ENCODE results near the gene NOTUM.

The NOTUM gene

DNA sequence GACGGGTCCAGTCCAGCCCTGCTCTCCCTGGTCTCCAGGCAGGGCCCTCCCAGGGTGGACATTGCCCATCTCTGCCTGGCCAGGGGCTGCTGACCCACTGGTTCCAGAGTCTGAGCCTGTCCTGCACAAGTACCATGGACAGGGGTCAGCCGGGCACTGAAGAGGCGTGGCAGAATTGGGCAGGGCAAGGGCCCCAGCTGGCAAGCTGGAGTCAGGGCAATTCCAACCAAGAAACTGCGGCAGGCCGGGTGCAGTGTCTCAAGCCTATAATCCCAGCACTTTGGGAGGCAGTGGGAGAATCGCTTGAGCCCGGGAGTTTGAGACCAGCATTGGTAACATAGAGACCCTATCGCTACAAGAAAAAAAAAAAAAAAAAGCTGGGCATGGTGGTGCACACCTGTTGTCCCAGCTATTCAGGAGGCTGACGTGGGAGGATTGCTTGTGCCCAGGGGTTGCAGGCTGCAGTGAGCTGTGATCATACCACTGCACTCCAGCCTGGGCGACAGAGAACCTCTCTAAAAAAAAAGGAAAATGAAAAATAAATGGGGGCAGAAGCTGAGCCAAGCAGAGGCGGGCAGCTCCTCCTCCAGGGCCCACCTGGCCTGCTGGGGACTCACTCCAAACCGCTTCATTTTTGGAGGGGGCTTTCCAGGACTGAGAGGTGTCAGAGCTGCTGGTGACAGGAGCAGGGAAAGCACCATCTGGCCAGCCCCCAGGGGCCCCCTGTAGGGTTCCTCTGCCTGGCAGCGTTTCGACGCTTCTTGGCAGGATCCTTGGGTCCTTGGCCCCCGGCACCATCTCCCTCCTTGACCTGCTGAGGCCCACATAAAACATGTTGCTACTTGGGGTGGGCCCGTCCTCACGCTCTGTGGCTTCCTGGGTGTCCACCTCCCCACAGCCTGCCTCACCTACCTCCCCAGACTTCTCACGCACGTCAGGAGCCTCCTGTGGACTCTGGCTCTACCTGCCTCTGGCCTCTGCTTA is 30.6 kb downstream of the NOTUM start:
- Mint-ChIP-seq H3K36me3 (ENCODE audit: low read depth) (peaks cover 13% of the 10 kb centered on the region), H3K9me3 (no peaks in the 10 kb centered on the region), H3K4me3 (no peak overlapping the region), H3K27me3 (peaks cover 4% of the 10 kb centered on the region), H3K4me1 (ENCODE audit: low read depth) (peaks cover 30% of the 10 kb centered on the region), H3K27ac (no peak overlapping the region)

- no peaks in the 10 kb centered on the region for H3K9me3 Mint-ChIP-seq
- H3K27ac Mint-ChIP-seq, result no peak overlapping the region
- peaks cover 13% of the 10 kb centered on the region for H3K36me3 Mint-ChIP-seq (ENCODE audit: low read depth)
- peaks cover 4% of the 10 kb centered on the region for H3K27me3 Mint-ChIP-seq
- H3K4me3 Mint-ChIP-seq, result peak overlapping the region; percentile 65
- H3K4me1 Mint-ChIP-seq (ENCODE audit: low read depth), result peaks cover 36% of the 10 kb centered on the region
Measured at GRCh38 chr17:81929253-81930141, 31.5 kb downstream of the NOTUM start.

GRCh38 chr17:81928544-81929252 is 32.3 kb downstream of the NOTUM start:
- no peak overlapping the region for H3K27ac Mint-ChIP-seq
- peaks cover 4% of the 10 kb centered on the region for H3K27me3 Mint-ChIP-seq
- H3K4me1 Mint-ChIP-seq (ENCODE audit: low read depth), result peaks cover 38% of the 10 kb centered on the region
- H3K36me3 Mint-ChIP-seq (ENCODE audit: low read depth), result peaks cover 8% of the 10 kb centered on the region
- peak overlapping the region; percentile 78 for H3K4me3 Mint-ChIP-seq
- no peaks in the 10 kb centered on the region for H3K9me3 Mint-ChIP-seq

GRCh38 chr17:81927653-81928543 is 33.1 kb downstream of the NOTUM start, which contains the start of gene MAFG:
TSS of gene MAFG (minus strand) at chr17:81927735. CDS start at chr17:81923185, 4,550 bp downstream.
- Mint-ChIP-seq H3K4me3 (peak within 1 kb of the TSS; percentile 86), H3K27me3 (peaks cover 4% of the 10 kb centered on the region), H3K27ac (peak within 1 kb of the TSS; percentile 79), H3K4me1 (ENCODE audit: low read depth) (peaks cover 37% of the 10 kb centered on the region), H3K36me3 (ENCODE audit: low read depth) (peaks cover 2% of the 10 kb centered on the region), H3K9me3 (no peaks in the 10 kb centered on the region)

DNA sequence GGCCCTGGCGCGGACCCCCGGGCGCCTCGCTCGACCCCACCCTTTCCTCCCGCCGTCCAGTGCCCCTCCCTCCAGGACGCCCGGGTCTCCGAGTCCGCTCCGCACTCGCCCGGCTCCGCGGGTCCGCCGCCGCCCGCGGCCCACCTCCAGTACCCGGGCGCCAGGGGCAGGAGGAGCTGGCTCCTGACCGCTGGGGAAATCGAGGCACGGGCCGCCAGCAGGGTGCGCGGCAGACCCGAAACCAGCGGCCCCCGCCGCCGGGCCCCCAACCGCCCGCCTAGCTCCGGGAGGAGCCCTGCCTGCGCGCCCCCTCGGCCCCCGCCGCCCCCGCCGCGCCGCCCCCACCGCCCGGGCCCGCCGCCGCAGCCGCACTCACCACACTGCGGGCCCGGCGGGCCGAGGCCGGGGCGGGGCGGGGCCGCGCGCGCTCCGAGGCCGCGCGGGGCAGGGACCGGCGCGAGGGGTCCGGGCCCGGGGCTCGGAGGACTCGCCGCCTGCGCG is 33.8 kb downstream of the NOTUM start:
- peaks cover 34% of the 10 kb centered on the region for H3K4me1 Mint-ChIP-seq (ENCODE audit: low read depth)
- no peaks in the 10 kb centered on the region for H3K9me3 Mint-ChIP-seq
- H3K27ac Mint-ChIP-seq, result no peak overlapping the region

GRCh38 chr17:81926451-81927151 is 34.4 kb downstream of the NOTUM start:
- H3K27me3 Mint-ChIP-seq, result peaks cover 4% of the 10 kb centered on the region
- peak overlapping the region; percentile 86 for H3K4me3 Mint-ChIP-seq
- H3K36me3 Mint-ChIP-seq (ENCODE audit: low read depth), result no peaks in the 10 kb centered on the region
- H3K4me1 Mint-ChIP-seq (ENCODE audit: low read depth), result peaks cover 31% of the 10 kb centered on the region
- H3K9me3 Mint-ChIP-seq, result no peaks in the 10 kb centered on the region
- H3K27ac Mint-ChIP-seq, result peak overlapping the region; percentile 79

More for the DNA sequence above, 33.8 kb downstream of the NOTUM start:
- no peaks in the 10 kb centered on the region for H3K36me3 Mint-ChIP-seq (ENCODE audit: low read depth)
- H3K4me3 Mint-ChIP-seq, result peak overlapping the region; percentile 70
- H3K27me3 Mint-ChIP-seq, result peaks cover 4% of the 10 kb centered on the region

GRCh38 chr17:81925860-81926450 is 35.0 kb downstream of the NOTUM start:
- H3K4me1 Mint-ChIP-seq (ENCODE audit: low read depth), result peaks cover 29% of the 10 kb centered on the region
- peaks cover 5% of the 10 kb centered on the region for H3K36me3 Mint-ChIP-seq (ENCODE audit: low read depth)
- no peaks in the 10 kb centered on the region for H3K9me3 Mint-ChIP-seq
- peak overlapping the region; percentile 79 for H3K27ac Mint-ChIP-seq
- peaks cover 4% of the 10 kb centered on the region for H3K27me3 Mint-ChIP-seq
- peak overlapping the region; percentile 86 for H3K4me3 Mint-ChIP-seq

DNA sequence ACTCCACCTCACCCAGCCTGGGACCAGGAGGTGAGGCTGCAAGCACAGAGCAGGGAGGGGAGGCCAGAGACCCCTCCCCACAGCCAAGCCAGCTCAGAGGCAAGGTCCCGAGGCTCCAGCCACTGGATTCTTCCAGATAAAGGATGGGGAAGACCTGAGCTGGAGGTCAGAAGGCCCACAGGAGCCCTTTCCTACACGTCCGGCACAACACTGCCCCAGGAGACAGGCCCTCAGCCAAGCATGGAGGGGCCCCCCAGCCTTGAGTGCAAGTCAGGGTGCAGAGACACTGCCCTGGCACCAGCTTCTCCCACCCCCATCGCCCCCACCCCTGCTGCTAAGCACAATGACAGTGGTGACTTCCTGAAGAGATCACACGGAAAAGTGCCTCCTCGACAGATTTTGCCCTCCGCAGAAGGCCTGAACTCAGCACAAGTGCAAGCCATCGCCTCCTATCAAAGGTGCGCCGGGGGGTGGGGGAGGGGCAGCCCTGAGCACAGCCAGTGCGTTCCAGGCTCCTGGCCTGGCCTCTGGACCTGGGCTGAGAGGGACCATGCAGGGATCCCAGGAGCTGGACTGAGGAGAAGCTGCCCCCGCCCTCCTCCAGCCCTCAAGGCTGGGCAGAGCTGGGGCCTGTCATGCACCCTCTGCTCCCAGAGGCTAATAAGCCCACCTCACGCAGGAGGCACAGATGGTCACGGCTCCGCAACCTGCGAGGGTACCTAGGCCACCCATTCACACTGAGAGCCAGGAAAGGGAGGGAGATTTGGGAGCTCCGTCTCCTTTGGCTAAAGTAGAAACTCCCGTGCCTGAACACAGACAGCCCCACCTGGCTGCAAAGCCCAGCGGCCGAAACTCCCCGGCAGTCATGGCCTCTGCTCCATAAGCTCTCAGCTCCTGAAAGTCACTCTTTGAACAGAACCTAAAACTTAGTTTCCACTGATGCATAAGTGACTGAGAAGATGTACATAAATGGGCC is 36.1 kb downstream of the NOTUM start:
- Mint-ChIP-seq H3K4me1 (ENCODE audit: low read depth) (peaks cover 24% of the 10 kb centered on the region), H3K27me3 (peaks cover 4% of the 10 kb centered on the region), H3K9me3 (no peaks in the 10 kb centered on the region), H3K4me3 (peak overlapping the region; percentile 23), H3K27ac (no peak overlapping the region), H3K36me3 (ENCODE audit: low read depth) (peaks cover 5% of the 10 kb centered on the region)

DNA sequence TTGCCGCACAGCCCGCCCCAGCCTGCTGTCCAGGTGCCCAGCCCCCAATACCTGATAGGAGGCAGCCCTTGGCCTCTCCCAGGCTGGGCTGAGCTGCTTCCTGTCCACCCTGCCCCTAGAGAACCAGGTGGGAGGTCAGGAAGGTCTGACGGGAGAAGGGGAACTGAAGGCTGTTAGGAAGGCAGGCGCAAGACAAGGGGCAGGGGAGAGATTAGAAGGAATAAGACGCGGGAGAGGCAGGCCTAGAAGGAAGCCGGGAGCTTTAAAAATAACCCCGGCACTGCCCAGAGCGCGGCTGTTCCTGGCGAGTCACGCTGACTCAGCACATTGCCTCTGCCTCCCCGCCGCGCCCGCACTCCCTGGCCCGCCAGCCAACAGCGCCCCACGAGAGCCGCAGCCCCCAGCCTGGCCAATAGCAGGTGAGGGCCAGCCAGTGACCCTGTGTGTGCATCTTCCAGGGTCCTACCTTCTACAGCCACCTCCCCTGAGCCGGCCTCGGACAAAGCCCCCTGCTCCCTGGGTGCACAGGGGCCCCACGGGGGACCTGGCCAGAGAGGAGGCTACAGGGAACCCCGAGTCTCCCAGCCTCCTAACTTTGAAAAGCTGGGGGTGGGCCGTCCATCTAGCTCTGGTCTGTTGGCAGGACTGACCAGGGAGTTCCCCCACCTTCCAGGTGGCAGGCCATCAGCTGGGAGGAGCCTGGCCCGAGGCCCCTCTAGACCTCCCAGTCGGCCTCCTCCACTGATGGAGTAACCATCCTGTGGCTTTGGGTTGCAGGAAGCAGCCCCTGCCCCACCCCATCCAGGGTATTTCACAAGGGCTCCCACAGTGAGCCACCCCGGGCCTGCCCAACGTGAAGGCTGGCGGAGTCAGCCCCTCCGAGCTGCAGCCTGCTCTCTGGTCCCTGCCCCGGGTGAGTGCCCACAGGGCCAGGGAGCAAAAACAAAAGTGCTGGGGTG is 37.4 kb downstream of the NOTUM start:
- Mint-ChIP-seq H3K4me1 (ENCODE audit: low read depth) (peaks cover 24% of the 10 kb centered on the region), H3K27ac (no peak overlapping the region), H3K9me3 (no peaks in the 10 kb centered on the region), H3K27me3 (no peaks in the 10 kb centered on the region), H3K36me3 (ENCODE audit: low read depth) (peaks cover 12% of the 10 kb centered on the region), H3K4me3 (no peak overlapping the region)

DNA sequence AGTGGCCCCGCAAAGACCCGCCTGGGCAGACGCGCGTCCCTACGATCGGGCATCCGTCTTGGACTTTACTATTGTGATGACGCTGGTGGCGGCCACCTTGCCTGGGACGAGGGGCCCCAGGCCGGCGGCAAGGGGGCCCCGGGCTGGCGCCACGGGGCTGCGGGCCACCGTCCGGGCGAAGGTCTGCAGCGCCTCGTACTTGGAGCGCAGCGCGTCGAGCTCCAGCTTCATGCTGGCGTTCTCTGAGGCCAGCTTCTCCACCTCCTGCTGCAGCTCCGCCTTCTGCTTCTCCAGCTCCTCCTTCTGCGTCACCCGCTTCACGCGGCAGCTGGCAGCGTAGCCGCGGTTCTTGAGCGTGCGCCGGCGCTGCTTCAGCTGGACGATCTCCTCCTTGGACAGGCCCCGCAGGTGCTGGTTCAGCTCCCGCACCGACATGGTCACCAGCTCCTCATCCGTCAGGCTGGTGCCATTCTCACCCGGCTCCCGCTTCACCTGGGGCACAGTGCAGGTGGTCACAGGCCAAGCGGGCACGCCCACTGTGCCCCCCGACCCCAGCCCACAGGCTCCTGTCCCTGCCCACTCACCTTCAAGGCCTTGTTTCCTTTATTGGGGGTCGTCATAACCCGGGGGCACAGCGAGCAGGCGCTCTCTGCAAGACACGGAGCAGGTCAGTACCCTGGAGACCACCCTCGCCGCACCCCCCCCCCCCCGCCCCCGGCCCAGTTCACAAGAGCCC is 38.3 kb downstream of the NOTUM start:
- H3K36me3 Mint-ChIP-seq (ENCODE audit: low read depth), result peaks cover 12% of the 10 kb centered on the region
- no peaks in the 10 kb centered on the region for H3K27me3 Mint-ChIP-seq
- H3K9me3 Mint-ChIP-seq, result no peaks in the 10 kb centered on the region
- H3K4me1 Mint-ChIP-seq (ENCODE audit: low read depth), result peaks cover 30% of the 10 kb centered on the region
- no peak overlapping the region for H3K27ac Mint-ChIP-seq
- no peak overlapping the region for H3K4me3 Mint-ChIP-seq

Data from stimulated activated naive CD8-positive, alpha-beta T cell treated with anti-CD3 and anti-CD28 coated beads, Interleukin-15, Interleukin-2, amounts not matched to agents 100 ng/mL and 50 ng/mL, for 24 hours (primary cell).